ENCODE data around the gene SLC3A2. TPM values are rescaled to one million over a fixed set of nuclear protein-coding genes. Genes with fewer than 3 reads are reported as not detected.
A peak's percentile ranks its signal among the peaks of the same experiment; 100 is the strongest.

The SLC3A2 gene
- total RNA-seq, 2 donors from 2014 or later: 730 to 898 TPM

- no peak for DNase-seq
- Mint-ChIP-seq H3K27ac (peak overlapping the region; percentile 99), H3K4me3 (peak overlapping the region; percentile 98 to 99), H3K4me1 (ENCODE audit: low read depth) (peaks cover 34% of the 10 kb centered on the region), H3K36me3 (ENCODE audit: insufficient read depth in 2 of 2) (peaks cover 27 to 40% of the 10 kb centered on the region in 2 donors), H3K9me3 (no peaks in the 10 kb centered on the region), H3K27me3 (ENCODE audit: low read depth) (no peaks in the 10 kb centered on the region)
- no peak for ATAC-seq (replicated peaks in 1 of 2)
These were observed 1.3 kb upstream of the SLC3A2 start for GRCh38 chr11:62879235-62879978.

- ATAC-seq (replicated peaks in 1 of 2) (peak; percentile 14 to 35), DNase-seq (peak; percentile 57 to 59)
- H3K4me1 Mint-ChIP-seq (ENCODE audit: low read depth): peaks cover 42% of the 10 kb centered on the region
- peak overlapping the region; percentile 99 for H3K27ac Mint-ChIP-seq
- H3K36me3 Mint-ChIP-seq (ENCODE audit: insufficient read depth in 2 of 2): peaks cover 32 to 46% of the 10 kb centered on the region in 2 donors
- H3K27me3 Mint-ChIP-seq (ENCODE audit: low read depth): no peaks in the 10 kb centered on the region
- H3K4me3 Mint-ChIP-seq: peak overlapping the region; percentile 98 to 99
- no peaks in the 10 kb centered on the region for H3K9me3 Mint-ChIP-seq
These were observed 379 bp upstream of the SLC3A2 start for GRCh38 chr11:62880231-62880802.

- Mint-ChIP-seq H3K27me3 (ENCODE audit: low read depth) (no peaks in the 10 kb centered on the region), H3K27ac (peak overlapping the region; percentile 99), H3K4me3 (peak overlapping the region; percentile 98 to 99), H3K36me3 (ENCODE audit: insufficient read depth in 2 of 2) (peaks cover 38 to 53% of the 10 kb centered on the region in 2 donors), H3K9me3 (no peaks in the 10 kb centered on the region), H3K4me1 (ENCODE audit: low read depth) (peaks cover 57% of the 10 kb centered on the region)
- peak; percentile 70 to 71 for ATAC-seq (replicated peaks in 1 of 2)
- DNase-seq: peak; percentile 94 to 97
These were observed 1.1 kb downstream of the SLC3A2 start for GRCh38 chr11:62881579-62882430.

- peak overlapping the region; percentile 98 to 99 for H3K4me3 Mint-ChIP-seq
- H3K9me3 Mint-ChIP-seq: no peaks in the 10 kb centered on the region
- peak overlapping the region; percentile 99 for H3K27ac Mint-ChIP-seq
- ATAC-seq (replicated peaks in 1 of 2) (no peak), DNase-seq (no peak)
- H3K27me3 Mint-ChIP-seq (ENCODE audit: low read depth): no peaks in the 10 kb centered on the region
- peaks cover 63% of the 10 kb centered on the region for H3K4me1 Mint-ChIP-seq (ENCODE audit: low read depth)
- H3K36me3 Mint-ChIP-seq (ENCODE audit: insufficient read depth in 2 of 2): peaks cover 38 to 57% of the 10 kb centered on the region in 2 donors
These were observed 1.7 kb downstream of the SLC3A2 start for GRCh38 chr11:62882431-62882749.

GRCh38 chr11:62882788-62883501, 2.2 kb downstream of the SLC3A2 start:
- no peak for ATAC-seq (replicated peaks in 1 of 2)
- Mint-ChIP-seq H3K27me3 (ENCODE audit: low read depth) (no peaks in the 10 kb centered on the region), H3K4me3 (peak overlapping the region; percentile 98 to 99), H3K4me1 (ENCODE audit: low read depth) (peaks cover 68% of the 10 kb centered on the region), H3K27ac (peak overlapping the region; percentile 99), H3K36me3 (ENCODE audit: insufficient read depth in 2 of 2) (peaks cover 36 to 60% of the 10 kb centered on the region in 2 donors), H3K9me3 (no peaks in the 10 kb centered on the region)
- DNase-seq: no peak

GRCh38 chr11:62883673-62884072, 3.0 kb downstream of the SLC3A2 start:
- Mint-ChIP-seq H3K27ac (peak overlapping the region; percentile 99), H3K4me3 (peak overlapping the region; percentile 98 to 99), H3K27me3 (ENCODE audit: low read depth) (no peaks in the 10 kb centered on the region), H3K36me3 (ENCODE audit: insufficient read depth in 2 of 2) (peaks cover 37 to 65% of the 10 kb centered on the region in 2 donors), H3K9me3 (no peaks in the 10 kb centered on the region), H3K4me1 (ENCODE audit: low read depth) (peaks cover 76% of the 10 kb centered on the region)
- no peak for ATAC-seq (replicated peaks in 1 of 2)
- no peak for DNase-seq

- H3K4me3 Mint-ChIP-seq: peak overlapping the region; percentile 77 to 98
- ATAC-seq (replicated peaks in 1 of 2) (no peak), DNase-seq (no peak)
- H3K27me3 Mint-ChIP-seq (ENCODE audit: low read depth): no peaks in the 10 kb centered on the region
- peaks cover 81% of the 10 kb centered on the region for H3K4me1 Mint-ChIP-seq (ENCODE audit: low read depth)
- peak overlapping the region; percentile 83 for H3K27ac Mint-ChIP-seq
- no peaks in the 10 kb centered on the region for H3K9me3 Mint-ChIP-seq
- H3K36me3 Mint-ChIP-seq (ENCODE audit: insufficient read depth in 2 of 2): peaks cover 42 to 72% of the 10 kb centered on the region in 2 donors
These were observed 4.5 kb downstream of the SLC3A2 start for GRCh38 chr11:62885137-62885750.

- no peaks in the 10 kb centered on the region for H3K27me3 Mint-ChIP-seq (ENCODE audit: low read depth)
- no peak overlapping the region for H3K4me3 Mint-ChIP-seq
- ATAC-seq (replicated peaks in 1 of 2) (no peak), DNase-seq (no peak)
- H3K36me3 Mint-ChIP-seq (ENCODE audit: insufficient read depth in 2 of 2): peaks cover 27 to 48% of the 10 kb centered on the region in 2 donors
- no peaks in the 10 kb centered on the region for H3K9me3 Mint-ChIP-seq
- H3K4me1 Mint-ChIP-seq (ENCODE audit: low read depth): peaks cover 85% of the 10 kb centered on the region
- H3K27ac Mint-ChIP-seq: peak overlapping the region; percentile 73
These were observed 7.7 kb downstream of the SLC3A2 start for GRCh38 chr11:62888406-62888805.

- DNase-seq (no peak), ATAC-seq (replicated peaks in 1 of 2) (no peak)
- H3K36me3 Mint-ChIP-seq (ENCODE audit: insufficient read depth in 2 of 2): peaks cover 20 to 41% of the 10 kb centered on the region in 2 donors
- H3K27ac Mint-ChIP-seq: peak overlapping the region; percentile 33
- H3K4me1 Mint-ChIP-seq (ENCODE audit: low read depth): peaks cover 78% of the 10 kb centered on the region
- H3K27me3 Mint-ChIP-seq (ENCODE audit: low read depth): no peaks in the 10 kb centered on the region
- H3K4me3 Mint-ChIP-seq: no peak overlapping the region
- H3K9me3 Mint-ChIP-seq: no peaks in the 10 kb centered on the region
These were observed 8.4 kb downstream of the SLC3A2 start for GRCh38 chr11:62889126-62889483.

GRCh38 chr11:62889484-62890437, 9.1 kb downstream of the SLC3A2 start:
- H3K36me3 Mint-ChIP-seq (ENCODE audit: insufficient read depth in 2 of 2): peaks cover 15 to 37% of the 10 kb centered on the region in 2 donors
- H3K4me3 Mint-ChIP-seq: no peak overlapping the region
- peaks cover 73% of the 10 kb centered on the region for H3K4me1 Mint-ChIP-seq (ENCODE audit: low read depth)
- peak; percentile 5 to 8 for ATAC-seq (replicated peaks in 1 of 2)
- no peak for DNase-seq
- peaks cover 5% of the 10 kb centered on the region for H3K27me3 Mint-ChIP-seq (ENCODE audit: low read depth)
- no peak overlapping the region for H3K27ac Mint-ChIP-seq
- no peaks in the 10 kb centered on the region for H3K9me3 Mint-ChIP-seq

GRCh38 chr11:62892077-62892922, 11.6 kb downstream of the SLC3A2 start:
- no peak for DNase-seq
- Mint-ChIP-seq H3K36me3 (ENCODE audit: insufficient read depth in 2 of 2) (peaks cover 5 to 18% of the 10 kb centered on the region in 2 donors), H3K4me1 (ENCODE audit: low read depth) (peaks cover 49% of the 10 kb centered on the region), H3K4me3 (no peak overlapping the region), H3K9me3 (no peaks in the 10 kb centered on the region), H3K27me3 (ENCODE audit: low read depth) (peaks cover 16% of the 10 kb centered on the region), H3K27ac (peak overlapping the region; percentile 21)
- ATAC-seq (replicated peaks in 1 of 2): peak; percentile 56 to 65

All from activated T-cell treated with anti-CD3 and anti-CD28 coated beads, Interleukin-2, amount 50 U/mL, for 72 hours (primary cell).